Measurements from ENCODE around the gene PAQR4. TPM values are rescaled to one million over a fixed set of nuclear protein-coding genes. Genes with fewer than 3 reads are reported as not detected.

Gene PAQR4
- total RNA-seq: 3.1 and 9.9 TPM in 2 replicates
- 3.9 and 11.0 TPM in 2 replicates for polyA plus RNA-seq

DNA sequence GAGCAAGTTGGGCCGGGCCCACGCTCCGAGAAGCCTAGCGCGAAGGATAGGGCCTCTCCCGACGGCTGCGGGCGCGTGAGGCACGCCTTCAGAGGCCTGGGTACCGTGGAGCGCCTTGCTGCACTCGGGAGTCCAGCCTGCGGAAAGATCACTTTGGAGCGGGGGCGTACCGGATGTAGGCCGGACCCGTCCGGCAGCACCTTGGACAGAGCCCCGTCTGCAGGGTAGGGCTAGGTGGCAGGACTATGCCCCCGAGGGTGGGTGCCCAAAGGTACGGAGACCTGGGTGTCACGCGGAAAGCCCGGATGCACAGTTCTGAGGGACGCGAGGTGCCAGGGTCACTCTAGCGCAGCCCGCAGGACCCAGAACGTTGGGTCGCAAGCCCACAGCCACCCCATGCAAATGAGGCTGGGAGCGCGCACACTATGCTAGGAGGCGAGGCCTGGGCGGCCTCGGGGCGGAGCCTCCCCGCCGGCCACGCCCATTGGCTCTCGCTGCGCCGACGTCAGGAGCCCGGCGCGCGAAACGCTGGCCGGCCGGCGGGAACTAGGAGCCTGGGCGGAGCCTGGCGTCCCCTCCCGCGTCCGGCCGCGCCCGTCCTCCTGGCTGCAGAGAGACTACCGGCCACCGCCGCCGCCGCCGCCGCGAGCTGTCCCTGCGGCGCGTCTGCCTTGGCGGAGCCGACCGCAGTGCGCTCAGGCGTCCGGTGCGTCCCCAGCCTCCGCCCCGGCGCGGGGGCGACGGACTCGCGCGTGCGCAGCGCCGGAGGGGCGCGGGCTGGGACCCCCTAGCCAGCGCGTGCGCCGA, at the start of gene PAQR4:
Gene PAQR4, plus strand, starts transcription at position 611 of the 807 bp plus-strand sequence. CDS start 327 bp downstream, outside the sequence.
- peak within 1 kb of the TSS; percentile 49 for H3K4me3 ChIP-seq
- H3K27me3 ChIP-seq: peaks cover 28% of the 10 kb centered on the region
- TF ChIP-seq, protein P1, sequence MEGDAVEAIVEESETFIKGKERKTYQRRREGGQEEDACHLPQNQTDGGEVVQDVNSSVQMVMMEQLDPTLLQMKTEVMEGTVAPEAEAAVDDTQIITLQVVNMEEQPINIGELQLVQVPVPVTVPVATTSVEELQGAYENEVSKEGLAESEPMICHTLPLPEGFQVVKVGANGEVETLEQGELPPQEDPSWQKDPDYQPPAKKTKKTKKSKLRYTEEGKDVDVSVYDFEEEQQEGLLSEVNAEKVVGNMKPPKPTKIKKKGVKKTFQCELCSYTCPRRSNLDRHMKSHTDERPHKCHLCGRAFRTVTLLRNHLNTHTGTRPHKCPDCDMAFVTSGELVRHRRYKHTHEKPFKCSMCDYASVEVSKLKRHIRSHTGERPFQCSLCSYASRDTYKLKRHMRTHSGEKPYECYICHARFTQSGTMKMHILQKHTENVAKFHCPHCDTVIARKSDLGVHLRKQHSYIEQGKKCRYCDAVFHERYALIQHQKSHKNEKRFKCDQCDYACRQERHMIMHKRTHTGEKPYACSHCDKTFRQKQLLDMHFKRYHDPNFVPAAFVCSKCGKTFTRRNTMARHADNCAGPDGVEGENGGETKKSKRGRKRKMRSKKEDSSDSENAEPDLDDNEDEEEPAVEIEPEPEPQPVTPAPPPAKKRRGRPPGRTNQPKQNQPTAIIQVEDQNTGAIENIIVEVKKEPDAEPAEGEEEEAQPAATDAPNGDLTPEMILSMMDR (IDR thresholded peaks at IDR 0.05; ENCODE audit: low read depth, low read length): no peak
- H3K4me1 ChIP-seq (ENCODE audit: low read depth): peaks cover under 1% of the 10 kb centered on the region
- peak; percentile 91 to 93 for DNase-seq (ENCODE audit: low read depth in 1 of 2, low spot score in 1 of 2)
- H3K27ac ChIP-seq: no peak within 1 kb of the TSS
- no peaks in the 10 kb centered on the region for H3K36me3 ChIP-seq
- no peaks in the 10 kb centered on the region for H3K9me3 ChIP-seq (ENCODE audit: low read depth)

DNA sequence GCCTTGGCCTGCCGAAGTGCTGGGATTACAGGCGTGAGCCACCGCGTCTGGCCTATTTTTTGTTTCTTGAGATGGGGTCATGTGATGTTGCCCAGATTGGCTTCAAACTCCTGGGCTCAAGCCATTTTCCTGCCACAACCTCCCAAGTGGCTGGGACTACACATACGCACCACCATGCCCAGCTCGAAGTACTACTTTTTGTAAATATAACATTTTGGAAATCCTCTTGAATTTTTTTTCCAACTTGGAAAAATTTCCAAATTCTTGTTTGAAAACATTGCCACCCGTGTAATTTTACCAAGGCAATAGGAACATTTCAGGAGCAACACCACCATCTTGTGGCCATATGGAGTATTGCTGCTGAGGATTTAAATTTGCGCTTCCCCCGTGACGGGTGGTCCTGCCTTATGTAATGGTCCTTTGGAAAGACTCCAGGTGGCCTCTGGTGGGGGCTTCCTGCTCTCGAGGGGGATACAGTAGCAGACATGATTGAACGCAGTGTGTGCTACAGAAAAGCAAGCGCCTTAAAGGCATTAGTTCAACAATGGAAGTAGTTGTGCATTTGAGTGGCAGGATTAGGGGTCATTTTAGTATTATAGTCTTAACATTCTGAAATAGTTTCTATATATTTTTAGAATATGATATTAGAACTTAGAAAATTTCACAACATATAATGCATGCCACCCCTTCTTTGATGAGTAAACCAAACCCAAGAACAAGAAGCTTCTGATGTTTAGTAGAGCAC, 49.5 kb upstream of the PAQR4 start:
- H3K27ac ChIP-seq: no peak overlapping the region
- TF ChIP-seq, protein P1 (IDR thresholded peaks at IDR 0.05; ENCODE audit: low read depth, low read length): peak; percentile 87
- no peaks in the 10 kb centered on the region for H3K36me3 ChIP-seq

DNA sequence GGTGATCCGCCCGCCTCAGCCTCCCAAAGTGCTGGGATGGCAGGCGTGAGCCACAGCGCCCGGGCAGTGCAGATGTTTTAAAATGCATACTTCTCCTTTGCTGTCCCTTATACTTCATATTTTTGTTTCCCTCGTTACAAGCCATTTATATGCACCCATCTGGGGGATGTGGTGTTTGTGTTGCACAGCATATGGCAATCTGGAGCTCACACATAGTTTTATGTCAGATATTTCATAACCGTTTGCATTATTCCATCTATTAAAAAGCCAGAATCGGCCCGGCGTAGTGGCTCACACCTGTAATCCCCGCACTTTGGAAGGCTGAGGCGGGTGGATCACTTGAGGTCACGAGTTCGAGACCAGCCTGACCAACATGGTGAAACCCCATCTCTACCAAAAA, 45.7 kb upstream of the PAQR4 start:
- H3K27ac ChIP-seq: no peak overlapping the region
- no peaks in the 10 kb centered on the region for H3K36me3 ChIP-seq
- DNase-seq (ENCODE audit: low read depth in 1 of 2, low spot score in 1 of 2): no peak
- no peak overlapping the region for H3K4me3 ChIP-seq
- no peaks in the 10 kb centered on the region for H3K9me3 ChIP-seq (ENCODE audit: low read depth)
- no peaks in the 10 kb centered on the region for H3K4me1 ChIP-seq (ENCODE audit: low read depth)
- no peaks in the 10 kb centered on the region for H3K27me3 ChIP-seq
- TF ChIP-seq, protein P1 (IDR thresholded peaks at IDR 0.05; ENCODE audit: low read depth, low read length): no peak

More for the DNA sequence above, 49.5 kb upstream of the PAQR4 start:
- no peaks in the 10 kb centered on the region for H3K27me3 ChIP-seq
- H3K4me3 ChIP-seq: no peak overlapping the region
- DNase-seq (ENCODE audit: low read depth in 1 of 2, low spot score in 1 of 2): peak; percentile 68 to 82
- no peaks in the 10 kb centered on the region for H3K4me1 ChIP-seq (ENCODE audit: low read depth)
- no peaks in the 10 kb centered on the region for H3K9me3 ChIP-seq (ENCODE audit: low read depth)

DNA sequence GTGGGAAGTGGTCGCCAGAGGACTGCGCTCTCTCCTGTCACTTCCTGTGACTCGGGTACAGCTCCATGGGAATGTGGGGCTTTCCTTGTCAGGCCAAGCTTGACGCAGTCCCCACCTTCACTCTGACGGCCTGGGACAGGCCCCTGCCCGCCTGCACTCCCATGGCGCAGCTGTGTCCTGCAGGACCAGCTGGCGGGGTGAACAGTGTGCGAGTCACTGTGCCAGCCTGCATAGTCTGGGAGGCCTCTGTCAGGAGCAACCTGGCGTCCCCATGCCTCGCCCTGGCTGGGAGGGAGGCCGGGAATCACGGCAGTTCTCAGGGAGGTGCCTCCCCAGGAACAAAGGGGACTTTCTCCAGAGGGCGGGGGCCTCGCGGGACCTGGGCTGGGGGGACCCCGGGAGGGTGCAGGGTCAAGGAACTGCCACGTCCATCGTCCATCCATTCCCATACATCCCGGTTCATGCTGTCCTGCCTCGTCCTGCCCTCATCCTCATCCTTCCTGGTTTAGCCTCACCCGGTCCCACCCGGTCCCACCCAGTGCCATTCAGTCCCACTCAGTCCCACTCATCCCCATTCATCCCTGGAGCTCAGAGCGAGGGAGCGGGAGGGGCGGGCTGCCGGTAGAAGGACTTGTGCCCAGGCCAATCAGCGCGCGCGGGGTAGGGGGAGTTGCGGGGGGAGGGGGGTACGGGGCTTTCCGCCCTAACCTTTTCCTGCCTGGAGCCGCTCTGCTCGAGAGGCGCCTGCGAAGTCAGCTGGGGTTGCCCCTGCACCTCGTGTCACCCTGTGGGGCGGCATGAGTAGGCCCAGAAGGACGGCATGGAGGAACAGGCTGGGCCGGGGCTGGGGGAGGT, 44.0 kb upstream of the PAQR4 start:
- Histone ChIP-seq H3K36me3 (no peaks in the 10 kb centered on the region), H3K4me1 (ENCODE audit: low read depth) (no peaks in the 10 kb centered on the region), H3K9me3 (ENCODE audit: low read depth) (no peaks in the 10 kb centered on the region), H3K27me3 (no peaks in the 10 kb centered on the region), H3K27ac (no peak overlapping the region), H3K4me3 (no peak overlapping the region)
- DNase-seq (ENCODE audit: low read depth in 1 of 2, low spot score in 1 of 2): peak in 1 of 2 donors; percentile 39
- TF ChIP-seq, protein P1 (IDR thresholded peaks at IDR 0.05; ENCODE audit: low read depth, low read length): no peak
